Retinal pigment epithelial cell (primary cell): ENCODE measurements around the gene PILRB.

ENCODE experiments used
- DNase-seq: peaks from one replicate; pipeline ENCODE4 v3.0.0-alpha.2; 2010; ENCODE audit warnings: low read depth
- H3K4me3 ChIP-seq: 2 replicates; pipeline ENCODE4 v1.5.1; 2011; ENCODE audit warnings: mild to moderate bottlenecking, low read length, control low read depth, moderate library complexity
- TF ChIP-seq, protein P1 (sequence below): conservative IDR thresholded peaks from 2 replicates; pipeline ENCODE4 v1.5.1; 2011; ENCODE audit warnings: low read depth, low read length, control low read depth, inconsistent platforms

The PILRB gene

DNA sequence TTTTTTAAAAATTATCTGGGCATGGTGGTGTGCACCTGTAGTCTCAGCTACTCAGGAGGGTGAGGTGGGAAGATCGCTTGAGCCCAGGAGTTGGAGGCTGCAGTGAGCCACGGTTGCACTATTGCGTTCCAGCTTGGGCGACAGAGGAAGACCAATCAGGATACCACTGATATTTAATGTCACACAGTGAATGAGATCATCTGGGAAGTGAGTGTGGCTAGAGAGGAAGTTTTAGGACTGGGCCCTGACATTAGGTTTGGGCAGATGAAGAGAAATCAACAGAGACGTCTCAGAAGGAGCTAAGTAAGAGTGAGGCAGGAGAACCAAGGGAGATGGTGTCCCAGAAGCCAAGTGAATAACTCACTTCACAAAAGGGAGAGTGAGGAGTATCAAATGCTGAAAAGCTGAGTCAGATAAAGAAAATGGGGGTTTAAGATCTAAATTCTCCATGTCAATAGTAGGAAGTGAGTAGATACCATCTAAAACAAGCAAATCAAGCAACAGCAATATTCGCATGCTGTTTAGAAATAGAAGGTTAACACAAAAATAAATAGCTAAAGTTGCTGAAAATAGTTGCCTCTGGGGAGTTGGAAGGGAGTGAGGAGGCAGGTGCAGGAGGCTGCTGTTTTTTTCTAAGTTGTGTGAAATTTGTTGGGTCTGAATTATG is 26.8 kb downstream of the PILRB start:
- TF ChIP-seq, protein P1, sequence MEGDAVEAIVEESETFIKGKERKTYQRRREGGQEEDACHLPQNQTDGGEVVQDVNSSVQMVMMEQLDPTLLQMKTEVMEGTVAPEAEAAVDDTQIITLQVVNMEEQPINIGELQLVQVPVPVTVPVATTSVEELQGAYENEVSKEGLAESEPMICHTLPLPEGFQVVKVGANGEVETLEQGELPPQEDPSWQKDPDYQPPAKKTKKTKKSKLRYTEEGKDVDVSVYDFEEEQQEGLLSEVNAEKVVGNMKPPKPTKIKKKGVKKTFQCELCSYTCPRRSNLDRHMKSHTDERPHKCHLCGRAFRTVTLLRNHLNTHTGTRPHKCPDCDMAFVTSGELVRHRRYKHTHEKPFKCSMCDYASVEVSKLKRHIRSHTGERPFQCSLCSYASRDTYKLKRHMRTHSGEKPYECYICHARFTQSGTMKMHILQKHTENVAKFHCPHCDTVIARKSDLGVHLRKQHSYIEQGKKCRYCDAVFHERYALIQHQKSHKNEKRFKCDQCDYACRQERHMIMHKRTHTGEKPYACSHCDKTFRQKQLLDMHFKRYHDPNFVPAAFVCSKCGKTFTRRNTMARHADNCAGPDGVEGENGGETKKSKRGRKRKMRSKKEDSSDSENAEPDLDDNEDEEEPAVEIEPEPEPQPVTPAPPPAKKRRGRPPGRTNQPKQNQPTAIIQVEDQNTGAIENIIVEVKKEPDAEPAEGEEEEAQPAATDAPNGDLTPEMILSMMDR = no peak
- DNase-seq = no peak
- no peak overlapping the region for H3K4me3 ChIP-seq

DNA sequence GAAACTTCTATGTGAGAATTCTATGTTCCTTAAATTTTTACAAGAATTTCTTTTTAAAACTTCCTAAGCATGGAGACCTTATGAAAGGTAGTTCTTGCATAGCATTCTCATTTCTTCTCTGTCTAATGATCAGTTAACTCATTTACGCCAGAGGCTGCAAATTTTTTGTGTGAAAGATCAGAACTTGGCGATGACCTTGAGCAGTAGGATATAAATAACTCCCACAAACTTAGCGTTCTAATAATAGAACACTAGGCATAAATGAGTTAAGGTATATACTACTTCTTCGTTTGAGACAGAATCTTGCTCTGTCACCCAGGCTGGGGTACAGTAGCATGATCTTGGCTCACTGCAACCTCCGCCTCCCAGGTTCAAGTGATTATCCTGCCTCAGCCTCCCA is 29.0 kb downstream of the PILRB start:
- TF ChIP-seq, protein P1 = no peak
- DNase-seq = no peak
- no peak overlapping the region for H3K4me3 ChIP-seq

DNA sequence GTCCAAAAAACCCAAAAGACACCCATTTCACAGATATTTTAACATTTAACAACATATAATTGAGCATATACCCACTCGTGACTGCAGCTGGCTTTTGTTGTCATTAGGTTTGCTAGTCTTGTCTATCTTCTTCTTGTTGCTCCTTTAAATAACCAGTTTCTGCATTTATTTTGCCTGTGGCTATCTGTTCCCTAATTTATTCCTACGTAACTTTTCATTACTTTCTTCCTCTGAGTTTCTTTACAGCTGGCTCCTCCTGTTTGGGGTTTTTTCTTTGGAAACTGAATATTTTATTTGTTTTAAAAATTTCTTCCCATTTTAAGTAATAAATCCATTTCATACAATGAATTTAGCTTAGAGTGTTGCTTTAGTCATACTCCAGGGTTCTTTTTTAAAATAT is 29.8 kb downstream of the PILRB start:
- TF ChIP-seq, protein P1 = no peak
- no peak for DNase-seq
- no peak overlapping the region for H3K4me3 ChIP-seq

DNA sequence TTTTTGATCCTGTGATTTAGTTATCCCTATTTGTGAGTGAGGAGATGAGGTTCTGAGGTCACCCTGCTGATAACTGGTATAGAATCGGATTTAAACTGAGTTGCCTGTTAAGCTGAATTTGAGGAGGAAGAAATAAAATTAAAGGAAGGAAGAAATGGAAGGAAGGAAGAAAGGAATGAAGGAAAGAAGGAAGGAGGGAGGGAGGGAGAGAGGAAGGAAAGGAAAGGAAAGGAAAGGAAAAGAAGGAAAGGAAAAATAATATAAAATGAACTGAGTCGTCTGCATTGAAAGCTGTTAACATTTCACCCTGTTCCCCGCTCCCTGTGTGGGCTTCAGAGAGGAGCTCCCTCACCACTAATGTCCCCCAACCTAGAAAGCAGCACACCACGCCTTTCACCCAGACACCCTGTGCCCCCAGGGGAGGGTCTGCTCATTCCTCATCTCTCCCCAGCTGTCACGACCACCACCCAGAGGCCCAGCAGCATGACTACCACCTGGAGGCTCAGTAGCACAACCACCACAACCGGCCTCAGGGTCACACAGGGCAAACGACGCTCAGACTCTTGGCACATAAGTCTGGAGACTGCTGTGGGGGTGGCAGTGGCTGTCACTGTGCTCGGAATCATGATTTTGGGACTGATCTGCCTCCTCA is 31.6 kb downstream of the PILRB start:
- TF ChIP-seq, protein P1 = no peak
- no peak for DNase-seq
- H3K4me3 ChIP-seq = no peak overlapping the region

DNA sequence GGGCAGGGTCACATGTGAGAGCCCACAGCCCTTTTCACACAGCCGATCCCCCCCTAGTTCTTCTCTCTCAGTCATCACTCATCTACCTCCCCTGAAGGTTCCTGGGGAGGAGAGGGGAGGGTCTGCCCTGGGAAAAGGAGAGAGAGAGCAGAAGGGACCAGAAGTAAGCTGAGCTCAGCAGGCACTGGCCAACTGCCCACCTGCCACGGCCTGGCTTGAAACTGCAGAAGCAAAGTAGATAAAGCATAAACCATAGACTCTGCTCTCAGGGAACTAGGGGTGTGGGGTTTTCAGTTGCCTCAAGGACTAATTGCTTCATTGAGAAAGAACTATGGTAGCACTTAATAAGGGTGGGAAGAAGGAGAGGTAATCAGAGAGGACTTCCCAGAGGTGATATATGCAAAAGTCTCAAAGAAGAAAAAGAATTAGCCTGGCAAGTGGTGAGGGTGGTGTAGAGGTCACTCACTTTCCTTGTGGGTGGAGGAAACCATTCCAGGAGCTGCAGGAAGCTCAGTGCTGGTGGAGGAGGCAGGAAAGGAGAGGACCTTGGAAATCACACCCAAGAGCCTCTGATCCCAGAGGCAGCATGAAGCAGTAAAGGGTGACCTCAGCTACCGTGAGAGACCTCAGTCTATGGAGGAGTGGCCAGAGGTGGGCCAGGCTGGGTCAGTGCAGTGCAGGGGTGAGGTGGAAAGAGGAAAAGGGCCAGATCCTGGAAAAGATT is 32.5 kb downstream of the PILRB start:
- no peak for DNase-seq
- H3K4me3 ChIP-seq = no peak overlapping the region
- TF ChIP-seq, protein P1 = no peak

DNA sequence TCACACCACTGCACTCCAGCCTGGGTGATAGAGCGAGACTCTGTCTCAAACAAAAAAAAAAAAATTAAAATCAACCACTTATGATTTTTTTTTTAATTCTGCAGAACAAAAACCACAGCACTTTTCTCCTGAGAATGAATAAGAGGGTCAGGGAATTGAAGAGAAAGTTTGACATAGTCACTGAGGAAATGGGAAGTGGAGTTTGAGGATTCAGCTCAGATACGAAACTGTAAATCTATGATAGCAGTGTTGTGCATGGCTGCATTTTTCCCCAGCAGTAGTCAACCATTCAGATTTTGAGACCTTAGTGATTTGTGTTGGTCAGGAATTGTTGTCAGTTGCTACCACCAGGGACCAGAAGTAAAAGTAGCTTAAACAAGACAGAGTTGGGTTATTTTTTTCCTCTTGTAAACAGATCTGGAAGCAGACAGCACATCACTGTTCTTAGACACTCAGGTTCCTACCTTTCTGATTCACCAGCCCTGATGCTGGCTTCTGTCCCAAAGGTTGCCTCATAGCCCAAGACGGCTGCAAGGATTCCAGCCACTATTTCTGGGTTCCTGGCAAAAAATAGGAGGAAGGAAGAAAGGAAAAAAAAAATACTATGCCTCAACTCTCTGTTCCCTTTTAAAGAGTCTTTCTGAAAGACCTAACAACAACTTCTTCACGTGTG is 35.5 kb downstream of the PILRB start:
- H3K4me3 ChIP-seq = no peak overlapping the region
- TF ChIP-seq, protein P1 = no peak
- DNase-seq = no peak
